NCI-H2107 treated with DMSO at 0.1 percent for 48 hours (cell line): Measurements from ENCODE around the gene MKNK1.

Experiments
- DNase-seq: peaks from one replicate; lab custom pipeline; 2025; ENCODE audit not compliant: unreplicated experiment; lab: John Stamatoyannopoulos, UW

Gene MKNK1

DNA sequence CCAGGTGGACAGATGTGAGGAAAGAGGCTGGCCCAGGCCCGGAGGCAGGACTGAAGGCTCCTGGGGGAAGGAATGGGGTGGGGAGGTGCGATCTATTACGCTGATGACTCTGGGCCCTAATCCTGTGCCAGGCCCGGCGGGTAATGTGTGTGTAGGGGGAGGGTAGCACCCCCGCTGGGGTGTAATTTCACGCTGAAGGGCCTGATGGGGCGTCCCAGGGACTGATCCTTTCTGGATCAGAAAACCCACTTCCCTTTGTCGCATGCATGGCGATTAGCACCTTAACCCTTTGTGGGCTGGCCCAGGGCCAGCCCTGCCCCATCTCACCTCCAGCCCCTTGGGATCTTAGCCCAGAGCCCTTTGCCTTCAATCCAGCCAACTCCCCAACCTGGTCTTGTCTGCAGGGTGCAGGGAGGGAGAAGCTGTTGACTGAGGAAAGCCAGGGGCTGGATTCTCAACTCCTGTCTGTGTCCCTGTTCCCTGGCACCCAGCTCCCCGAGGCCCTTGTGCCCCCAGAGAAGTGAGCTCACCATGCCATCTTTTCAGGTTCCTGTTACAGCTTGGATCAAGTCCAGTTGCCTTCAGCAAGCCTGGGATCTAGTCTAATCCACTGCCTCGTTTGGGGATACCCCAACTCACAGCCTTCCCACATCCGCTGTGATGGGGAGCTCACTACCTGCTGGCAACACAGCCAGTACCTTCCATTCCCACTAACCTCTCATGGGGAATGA, 78.7 kb downstream of the MKNK1 start:
- no peak for DNase-seq

DNA sequence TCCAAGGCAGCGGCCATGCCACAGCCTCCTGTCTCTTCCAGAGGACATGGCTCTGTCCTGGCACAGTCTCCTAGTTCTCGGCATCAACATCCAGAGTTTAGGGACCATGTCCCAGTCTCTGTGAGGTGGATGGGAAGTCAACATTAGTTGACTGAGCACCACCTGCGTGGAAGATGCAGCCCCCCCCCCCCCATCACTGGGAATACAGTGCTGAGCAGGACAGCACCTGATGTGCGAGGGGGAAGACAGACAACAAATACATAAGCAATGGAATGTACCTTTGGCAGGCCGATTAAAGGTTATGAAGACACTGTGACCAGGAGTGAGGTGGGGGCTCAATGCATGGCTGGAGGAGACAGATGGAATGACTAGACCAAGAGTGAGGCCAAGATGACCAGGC, 79.2 kb downstream of the MKNK1 start:
- no peak for DNase-seq

DNA sequence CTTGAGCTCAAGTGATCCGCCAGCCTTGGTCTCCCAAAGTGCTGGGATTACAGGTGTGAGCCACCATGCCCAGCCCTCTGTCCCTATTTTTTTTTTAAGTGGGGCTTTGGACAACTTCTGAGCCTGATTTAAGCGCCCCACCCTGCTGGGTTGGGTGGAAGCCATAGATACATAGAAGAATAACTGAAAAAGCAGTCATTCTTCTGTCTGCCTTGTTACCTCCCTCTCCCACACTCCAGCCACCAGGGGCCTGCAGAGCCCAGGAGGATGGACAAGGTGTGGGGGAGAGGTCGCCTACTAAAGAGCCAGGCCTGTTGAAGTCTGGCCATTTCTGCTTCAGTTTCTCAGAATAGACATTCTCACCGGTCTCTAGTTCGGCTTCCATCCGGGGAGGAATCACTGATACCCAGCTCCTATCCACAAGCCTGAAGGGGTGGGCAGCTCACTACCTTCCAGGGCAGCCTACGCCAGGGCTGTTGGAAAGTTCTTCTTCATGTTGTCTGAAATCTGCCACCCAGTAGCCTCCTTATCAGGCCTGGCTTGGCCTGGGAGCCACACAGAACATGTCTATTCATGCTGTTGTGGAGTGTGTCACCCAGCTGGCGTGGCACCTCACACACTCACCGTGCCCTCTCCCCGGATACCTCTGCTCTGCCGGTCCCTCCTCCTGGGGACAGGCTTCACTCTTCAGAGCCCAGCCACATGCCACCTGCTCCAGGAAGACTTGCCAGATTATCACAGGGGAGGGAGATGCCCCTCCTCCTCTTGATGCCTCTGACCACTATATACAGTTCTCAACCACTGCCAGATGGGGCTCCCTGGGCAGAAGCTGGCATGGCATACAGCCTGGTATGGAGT, 80.3 kb downstream of the MKNK1 start:
- DNase-seq: peak; percentile 64

DNA sequence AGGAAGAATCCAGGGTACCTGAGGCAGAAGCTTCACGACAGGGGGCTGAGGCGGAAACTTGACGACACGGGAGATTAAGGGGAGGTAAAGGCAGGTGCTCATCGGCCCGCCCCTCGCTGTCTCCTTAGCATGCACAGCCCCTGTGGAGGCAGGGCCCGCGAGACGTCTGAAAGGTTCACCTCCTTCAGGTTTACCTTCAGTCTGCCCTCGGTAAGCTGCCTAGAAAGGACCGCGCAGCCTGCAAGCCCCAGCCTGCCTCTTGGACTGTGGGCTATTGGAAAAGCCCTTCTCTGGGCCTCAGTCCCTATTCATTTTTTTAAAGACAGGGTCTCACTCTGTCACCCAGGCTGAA, 81.1 kb downstream of the MKNK1 start:
- no peak for DNase-seq

DNA sequence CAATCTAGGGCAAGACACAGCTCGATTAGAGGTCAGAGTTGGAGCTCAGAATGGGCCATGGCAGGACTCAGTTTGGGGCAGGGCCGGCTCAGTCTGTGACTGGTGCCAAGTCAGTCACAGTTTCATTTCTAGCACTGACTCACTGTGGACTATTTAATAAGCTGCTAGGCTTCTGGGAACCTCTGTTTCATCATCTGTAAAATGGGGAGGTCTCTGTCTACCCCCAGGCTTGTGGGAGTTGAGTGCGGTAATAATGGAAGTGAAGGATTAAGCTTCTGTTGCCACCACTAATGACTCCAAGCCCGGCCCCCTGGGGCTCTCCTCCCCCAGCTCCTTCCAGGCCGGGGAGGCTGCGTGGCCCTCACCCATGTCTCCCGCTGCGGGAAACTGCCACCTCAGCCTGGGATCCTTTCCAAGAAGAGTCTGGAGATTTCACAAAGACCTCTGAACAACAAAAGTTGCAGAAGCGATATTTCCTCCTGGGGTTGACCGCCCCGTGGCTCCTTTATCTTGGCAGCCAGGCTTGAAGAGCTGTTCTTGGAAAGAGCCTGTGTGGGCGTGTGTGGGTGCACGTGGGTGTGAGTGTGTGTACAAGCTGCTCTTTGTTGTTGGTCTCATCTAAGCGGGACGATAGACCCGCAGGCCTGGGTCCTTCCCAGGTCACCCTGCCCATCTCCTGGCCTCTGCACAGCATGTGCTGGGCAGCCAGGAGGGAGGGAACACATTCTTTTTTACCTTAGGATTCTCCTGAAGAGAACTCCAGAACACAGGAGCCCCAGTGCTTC, 81.7 kb downstream of the MKNK1 start:
- DNase-seq: peak; percentile 84

DNA sequence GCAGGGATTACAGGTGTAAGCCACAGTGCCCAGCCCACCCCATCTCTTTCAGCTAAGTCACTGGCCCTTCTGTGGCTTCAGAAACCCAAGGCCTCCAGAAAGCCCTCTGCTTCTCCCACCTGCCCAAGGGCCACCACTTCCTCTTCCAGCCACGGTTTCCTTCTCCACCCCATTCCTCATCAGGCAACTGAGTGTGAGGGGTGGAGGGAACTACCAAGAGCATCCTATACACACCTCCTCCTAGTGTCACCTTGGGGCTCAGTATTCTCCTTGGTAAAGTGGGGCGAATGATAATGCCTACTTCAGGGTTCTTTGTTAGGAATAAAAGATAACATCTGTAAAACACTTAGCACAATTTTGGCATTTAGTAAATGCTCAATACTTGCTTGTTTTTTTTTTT, 82.7 kb downstream of the MKNK1 start:
- no peak for DNase-seq

DNA sequence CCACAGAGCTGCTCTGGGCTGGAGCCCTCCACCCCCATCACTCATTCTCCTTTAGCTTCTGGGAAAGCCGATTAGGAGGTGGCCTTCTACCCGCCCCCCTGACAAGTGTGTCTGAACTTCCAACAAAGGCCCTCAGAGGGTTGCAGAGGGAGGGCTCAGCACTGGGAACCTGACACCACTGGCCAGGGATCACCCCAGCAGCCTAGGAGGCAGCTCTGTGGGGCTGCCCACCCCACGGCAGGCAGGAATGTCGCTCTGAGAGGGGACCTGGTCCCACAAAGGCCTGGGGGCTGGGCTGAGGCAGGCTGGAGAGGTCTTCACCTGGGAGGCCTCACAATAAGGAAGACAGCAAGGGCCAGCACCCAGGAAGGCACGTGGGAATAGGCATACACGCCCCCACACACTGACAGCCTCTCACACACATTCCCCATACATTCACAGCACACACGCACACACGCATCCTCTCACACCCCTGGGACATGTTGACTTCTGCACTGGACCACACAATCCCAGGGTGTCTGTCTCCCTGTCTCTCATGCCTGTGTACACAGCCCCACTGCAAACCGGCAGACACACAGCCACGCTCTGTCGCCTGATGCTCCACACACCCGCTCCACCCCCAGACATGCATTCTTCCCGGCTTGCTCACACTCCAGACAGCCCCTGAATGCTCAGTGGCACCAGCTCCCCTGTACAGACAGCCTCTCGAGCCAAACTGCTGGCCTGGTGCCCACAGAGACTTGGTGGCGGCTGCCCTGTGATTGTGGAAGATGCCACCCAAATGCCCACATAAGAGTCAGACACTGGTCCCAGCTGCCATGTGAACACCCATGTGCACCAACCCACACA, 83.8 kb downstream of the MKNK1 start:
- DNase-seq: peak; percentile 72

DNA sequence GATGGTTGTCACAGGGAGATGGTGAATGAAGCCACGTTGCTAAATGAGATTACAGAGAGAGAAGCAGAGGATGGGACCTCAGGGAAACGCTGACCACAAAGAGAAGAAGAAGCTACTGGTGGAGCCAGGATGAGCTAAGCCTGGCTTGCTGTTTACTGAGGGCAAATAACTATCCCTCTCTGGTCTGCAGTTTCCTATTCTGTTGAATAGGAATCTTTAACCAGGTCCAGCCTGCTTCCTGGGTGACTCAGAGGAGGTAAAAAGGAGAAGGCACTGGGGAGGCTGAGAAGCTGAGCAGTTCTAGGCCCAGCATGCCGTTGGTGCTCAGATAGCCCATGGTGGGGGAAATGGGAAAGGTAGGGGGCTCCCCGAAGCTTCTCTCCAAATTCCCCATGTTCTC, 84.9 kb downstream of the MKNK1 start:
- no peak for DNase-seq

DNA sequence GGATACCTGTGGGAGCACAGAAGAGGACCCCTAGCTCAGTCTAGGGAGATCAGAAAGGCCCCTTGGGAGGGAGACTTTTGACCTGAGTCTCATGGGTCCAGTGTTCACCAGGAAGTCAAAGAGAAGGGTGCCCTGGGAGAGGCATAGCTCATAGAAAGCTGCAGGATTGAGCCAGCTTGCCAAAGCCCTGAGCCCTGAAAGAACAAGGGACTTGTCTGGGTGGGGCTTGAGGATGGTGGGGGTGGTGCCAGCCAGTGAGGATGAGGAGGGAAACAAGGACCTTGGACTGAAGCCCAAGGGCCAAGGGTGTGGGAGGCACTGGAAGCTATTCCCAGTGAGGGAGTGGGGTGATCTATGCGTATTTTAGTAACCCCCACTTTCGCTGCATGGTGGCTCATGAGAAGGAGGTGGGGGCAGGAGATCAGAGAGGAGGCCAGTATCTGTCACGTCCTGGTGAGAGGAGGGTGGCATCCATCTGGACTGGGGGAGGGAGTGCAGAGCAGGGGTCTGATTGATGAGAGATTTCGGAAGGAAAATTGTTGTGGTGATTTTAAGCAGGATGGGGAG, 86.1 kb downstream of the MKNK1 start:
- no peak for DNase-seq

DNA sequence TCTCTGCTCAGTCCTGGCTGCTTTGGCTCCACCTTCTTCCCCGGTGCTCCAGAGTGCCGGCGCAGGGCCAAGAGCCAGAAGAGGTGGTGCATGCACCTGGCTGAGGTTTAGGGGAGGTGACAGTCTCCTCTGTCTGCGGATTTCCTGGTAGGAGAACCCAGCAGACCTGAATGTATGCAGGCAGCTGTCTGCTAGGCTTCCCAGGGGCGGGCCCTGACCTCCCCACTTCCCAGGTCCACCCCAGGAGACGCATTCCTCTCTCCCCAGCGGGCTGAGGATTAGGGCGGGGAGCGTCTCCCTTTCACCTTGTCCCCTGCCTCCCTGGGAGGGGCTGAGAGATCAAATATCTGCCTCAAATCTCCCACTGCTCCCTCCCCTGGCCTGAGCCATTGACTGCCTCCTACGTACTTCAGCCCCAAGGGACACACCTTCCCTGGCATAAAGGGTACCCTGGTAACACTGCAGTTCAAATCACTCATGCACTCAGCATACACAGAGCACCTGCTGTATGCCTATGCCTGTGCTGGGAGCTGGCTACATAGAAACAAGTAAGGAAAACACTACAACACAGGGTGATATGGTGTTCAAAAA, 87.0 kb downstream of the MKNK1 start:
- peak; percentile 100 for DNase-seq

DNA sequence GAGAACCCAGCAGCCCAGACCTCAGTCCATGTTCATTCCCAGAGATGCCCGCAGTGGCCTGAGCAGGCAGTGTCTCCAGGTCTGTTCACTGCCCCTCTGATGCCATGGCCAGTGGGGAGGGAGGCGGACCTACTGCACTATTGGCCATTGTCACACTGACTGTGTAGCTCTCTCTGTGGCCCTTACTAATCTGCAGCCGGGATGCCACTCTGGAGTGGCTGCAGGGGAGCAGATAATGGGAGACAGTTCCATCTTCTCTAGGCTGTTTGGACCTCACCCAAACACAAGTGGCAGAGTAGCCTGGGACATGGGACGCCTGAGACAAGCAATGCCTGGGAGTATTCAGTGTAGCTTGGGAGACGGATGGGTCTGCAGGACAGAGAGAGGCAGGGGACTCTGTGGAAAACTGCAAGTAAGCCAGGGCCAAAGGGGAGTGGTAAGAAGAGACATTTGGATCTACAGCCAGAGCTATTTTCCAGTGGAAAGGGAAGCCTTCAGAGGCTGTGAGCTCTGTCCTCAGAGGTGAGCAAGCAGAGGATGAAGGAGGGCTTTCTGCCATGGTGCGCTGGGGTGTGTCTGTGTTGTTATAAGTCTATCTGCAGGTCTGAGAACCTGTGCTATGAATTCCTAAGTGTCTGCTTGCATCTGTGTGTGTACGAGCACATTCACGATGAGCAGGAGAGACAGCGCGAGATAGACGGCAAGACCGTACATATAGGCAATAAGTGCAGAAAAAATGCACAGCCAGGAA, 87.7 kb downstream of the MKNK1 start:
- DNase-seq: no peak

DNA sequence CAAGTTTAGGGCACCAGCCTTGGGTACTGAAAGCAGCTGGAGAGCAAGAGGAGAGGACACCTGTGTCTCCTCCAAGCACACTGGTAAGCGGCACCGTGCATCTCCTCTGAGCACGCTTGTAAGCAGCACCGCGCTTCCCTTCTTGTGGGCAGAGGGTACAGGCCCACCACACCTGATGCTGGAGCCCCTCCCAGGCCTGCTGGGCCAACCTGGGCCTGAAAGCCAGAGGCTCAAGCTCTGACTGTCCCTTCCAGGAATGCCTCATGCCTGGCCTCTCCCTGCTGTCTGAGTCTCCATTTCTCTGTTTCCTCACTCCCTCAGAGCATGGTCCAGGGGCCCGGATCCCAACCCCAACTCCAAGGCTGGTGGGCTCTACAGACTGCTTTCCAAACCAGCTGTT, 88.5 kb downstream of the MKNK1 start:
- DNase-seq: no peak

DNA sequence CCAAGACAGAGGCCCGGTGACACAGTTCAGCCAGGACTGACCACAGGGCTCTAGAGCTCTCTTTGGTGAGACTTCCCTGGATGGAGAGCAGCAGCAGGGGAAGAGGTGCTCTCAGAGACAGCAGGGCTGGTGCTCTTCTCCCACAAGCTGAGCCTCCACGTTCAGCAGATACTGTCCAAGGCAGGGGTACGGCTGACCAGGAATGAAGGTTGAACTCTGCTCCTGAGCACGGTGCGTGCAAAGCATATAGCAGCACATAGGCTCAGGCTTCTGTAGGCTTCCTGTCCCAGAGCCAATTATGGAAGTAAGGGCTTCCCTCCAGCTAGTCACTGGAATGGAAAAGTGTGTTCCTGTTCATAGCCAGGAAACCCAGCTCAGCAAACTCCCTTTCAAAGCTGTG, 90.5 kb downstream of the MKNK1 start:
- DNase-seq: no peak

DNA sequence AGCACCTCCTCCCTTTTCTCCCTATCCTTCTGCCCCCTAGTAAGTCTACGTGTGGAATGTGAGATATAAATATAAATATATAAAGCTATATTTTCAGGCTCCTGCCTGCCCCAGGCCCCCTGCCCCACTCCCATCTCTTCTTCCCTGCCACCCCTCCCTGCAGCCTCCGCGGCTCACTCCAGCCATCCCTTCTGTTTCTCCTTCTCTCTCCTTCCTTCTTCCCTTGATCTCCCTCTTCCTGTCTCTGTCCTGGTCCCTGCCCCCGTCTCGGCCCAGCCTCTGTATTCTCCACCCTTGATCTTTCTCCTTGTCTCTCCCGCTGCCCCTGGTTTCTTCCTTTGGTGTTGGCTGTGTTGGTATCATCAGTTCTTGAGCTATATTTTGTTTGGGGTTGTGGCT, 91.3 kb downstream of the MKNK1 start:
- DNase-seq: no peak

DNA sequence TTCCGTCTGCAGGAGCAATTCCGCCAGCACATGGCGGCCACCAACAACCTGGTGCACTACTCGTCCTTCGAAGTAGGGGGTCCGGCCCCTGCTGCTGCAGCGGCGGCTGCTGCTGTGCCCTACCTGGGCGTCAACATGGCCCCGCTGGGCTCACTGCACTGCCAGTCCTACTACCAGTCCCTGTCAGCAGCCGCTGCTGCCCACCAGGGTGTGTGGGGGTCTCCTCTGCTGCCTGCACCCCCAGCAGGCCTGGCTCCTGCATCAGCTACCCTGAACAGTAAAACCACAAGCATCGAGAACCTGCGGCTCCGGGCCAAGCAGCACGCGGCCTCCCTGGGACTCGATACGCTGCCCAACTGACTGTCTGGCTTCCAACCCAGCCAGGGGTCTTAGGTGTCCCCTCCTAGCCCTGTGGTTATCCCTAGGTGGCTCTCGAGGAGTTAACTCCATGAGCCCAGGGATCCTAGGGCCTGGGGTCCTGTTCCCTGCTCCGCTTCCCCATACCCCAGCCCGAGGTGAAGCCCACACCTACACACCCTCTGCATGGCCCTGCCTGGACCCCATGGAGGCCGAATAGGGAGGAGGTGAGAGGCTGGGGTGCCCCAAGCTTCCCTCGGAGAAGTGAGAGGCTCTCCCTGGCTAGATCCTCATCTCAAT, 91.8 kb downstream of the MKNK1 start:
- no peak for DNase-seq

DNA sequence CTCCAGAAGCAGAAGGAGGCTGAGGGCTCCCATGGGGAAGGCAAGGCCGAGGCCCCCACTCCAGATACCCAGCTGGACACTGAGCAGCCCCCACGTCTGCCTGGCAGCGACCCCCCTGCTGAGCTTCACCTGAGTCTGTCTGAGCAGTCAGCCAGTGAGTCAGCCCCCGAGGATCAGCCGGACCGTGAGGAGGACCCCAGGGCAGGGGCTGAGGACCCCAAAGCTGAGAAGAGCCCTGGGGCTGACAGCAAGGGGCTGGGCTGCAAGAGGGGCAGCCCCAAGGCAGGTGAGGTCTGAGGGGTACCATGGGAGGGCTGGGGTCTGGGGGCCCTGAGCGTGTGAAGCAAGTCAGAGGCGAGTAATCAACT, 93.1 kb downstream of the MKNK1 start:
- DNase-seq: no peak

DNA sequence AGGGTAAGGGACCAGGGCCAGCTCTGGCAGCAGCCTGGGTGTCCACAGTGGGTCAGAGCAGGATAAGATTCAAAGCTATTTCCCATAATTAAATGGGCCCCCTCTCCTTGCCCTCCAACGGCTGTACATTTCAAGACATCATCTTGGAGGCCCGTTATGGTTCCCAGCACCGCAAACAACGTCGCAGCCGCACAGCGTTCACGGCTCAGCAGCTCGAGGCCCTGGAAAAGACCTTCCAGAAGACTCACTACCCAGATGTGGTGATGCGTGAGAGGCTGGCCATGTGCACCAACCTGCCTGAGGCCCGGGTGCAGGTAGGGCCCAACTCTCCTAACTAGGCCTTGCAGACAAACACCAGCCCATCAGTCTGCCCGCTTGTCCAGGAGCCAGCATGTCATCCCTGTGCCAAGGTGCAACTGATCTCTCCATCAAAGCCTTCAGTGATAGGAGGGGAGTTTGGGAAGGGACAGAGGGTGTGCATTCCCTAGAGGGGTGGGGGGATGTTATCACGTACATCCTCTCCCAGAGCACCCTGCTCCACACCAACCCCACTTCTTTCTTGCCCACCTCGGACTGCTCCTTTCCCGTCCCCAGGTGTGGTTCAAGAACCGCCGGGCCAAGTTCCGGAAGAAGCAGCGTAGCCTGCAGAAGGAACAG, 93.6 kb downstream of the MKNK1 start:
- DNase-seq: no peak

DNA sequence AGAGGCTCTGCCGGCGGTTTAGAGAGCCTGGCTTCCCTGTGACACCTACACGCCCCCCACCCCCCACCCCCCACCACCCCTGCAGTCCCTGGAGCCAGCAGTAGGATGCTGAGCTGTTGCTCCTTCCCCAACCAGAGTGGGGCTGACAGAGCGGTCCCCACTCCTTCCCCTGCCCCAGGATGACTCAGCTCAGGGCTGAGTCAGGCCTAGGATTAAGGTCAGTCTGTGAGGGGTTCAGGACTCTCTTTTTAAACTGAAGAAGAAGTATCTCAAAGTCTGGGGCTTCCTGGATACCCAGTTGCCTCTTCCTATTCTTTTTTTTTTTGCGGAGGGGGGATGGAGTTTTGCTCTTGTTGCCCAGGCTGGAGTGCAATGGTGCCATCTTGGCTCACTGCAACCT, 95.3 kb downstream of the MKNK1 start:
- no peak for DNase-seq
